Measurements from ENCODE around the gene TOMM70.

DNA sequence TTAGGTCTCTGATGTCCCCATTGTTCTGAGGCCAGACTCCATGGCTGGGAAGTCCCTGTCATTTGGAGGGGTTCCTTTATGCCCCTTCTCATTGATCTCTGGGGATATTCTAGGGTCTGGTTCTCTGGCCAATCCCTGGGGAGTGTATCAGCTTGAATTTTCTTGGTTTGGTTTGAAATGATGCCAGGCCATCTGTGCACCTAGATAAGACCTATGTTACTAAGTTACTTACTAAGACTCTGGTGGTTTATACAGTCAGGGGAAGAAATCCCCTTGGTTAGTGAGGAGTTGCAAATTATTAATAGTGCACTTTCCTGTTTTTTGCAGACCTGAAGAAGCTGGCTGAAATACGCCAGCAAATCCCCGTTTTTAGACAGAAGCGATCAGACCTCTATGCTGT is 46.0 kb downstream of the TOMM70 start:
- TF ChIP-seq, protein P1, sequence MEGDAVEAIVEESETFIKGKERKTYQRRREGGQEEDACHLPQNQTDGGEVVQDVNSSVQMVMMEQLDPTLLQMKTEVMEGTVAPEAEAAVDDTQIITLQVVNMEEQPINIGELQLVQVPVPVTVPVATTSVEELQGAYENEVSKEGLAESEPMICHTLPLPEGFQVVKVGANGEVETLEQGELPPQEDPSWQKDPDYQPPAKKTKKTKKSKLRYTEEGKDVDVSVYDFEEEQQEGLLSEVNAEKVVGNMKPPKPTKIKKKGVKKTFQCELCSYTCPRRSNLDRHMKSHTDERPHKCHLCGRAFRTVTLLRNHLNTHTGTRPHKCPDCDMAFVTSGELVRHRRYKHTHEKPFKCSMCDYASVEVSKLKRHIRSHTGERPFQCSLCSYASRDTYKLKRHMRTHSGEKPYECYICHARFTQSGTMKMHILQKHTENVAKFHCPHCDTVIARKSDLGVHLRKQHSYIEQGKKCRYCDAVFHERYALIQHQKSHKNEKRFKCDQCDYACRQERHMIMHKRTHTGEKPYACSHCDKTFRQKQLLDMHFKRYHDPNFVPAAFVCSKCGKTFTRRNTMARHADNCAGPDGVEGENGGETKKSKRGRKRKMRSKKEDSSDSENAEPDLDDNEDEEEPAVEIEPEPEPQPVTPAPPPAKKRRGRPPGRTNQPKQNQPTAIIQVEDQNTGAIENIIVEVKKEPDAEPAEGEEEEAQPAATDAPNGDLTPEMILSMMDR (IDR thresholded peaks at IDR 0.05), result no peak
- TF ChIP-seq POLR2A (IDR thresholded peaks at IDR 0.05), result no peak
